ENCODE results near the gene FAM169A.
"Not testable (repeated sequence)": the region's sequence is repeated elsewhere in the genome, so short reads cannot be mapped to it uniquely, and the experiment has no call there.

Gene FAM169A

GRCh38 chr5:74833537-74834266, 32.5 kb downstream of the FAM169A start:
- no peak for DNase-seq
- in situ Hi-C loops (cut with HindIII; ENCODE audit: low pct_ligation_motif_present, low pct_unique_long_range_greater_than_20kb, low sequenced_read_pairs): no loop called here

- in situ Hi-C loops (cut with HindIII; ENCODE audit: low pct_ligation_motif_present, low pct_unique_long_range_greater_than_20kb, low sequenced_read_pairs): no loop called here
- no peak for DNase-seq
Observed at GRCh38 chr5:74829413-74829812, 36.8 kb downstream of the FAM169A start.

- in situ Hi-C loops (cut with HindIII; ENCODE audit: low pct_ligation_motif_present, low pct_unique_long_range_greater_than_20kb, low sequenced_read_pairs): no loop called here
- DNase-seq: no peak
Observed at GRCh38 chr5:74822288-74822687, 43.9 kb downstream of the FAM169A start.

- DNase-seq: no peak
- in situ Hi-C loops (cut with HindIII; ENCODE audit: low pct_ligation_motif_present, low pct_unique_long_range_greater_than_20kb, low sequenced_read_pairs): no loop called here
Observed at GRCh38 chr5:74816875-74817274, 49.3 kb downstream of the FAM169A start.

GRCh38 chr5:74810915-74811314, 55.3 kb downstream of the FAM169A start:
- DNase-seq: no peak
- in situ Hi-C loops (cut with HindIII; ENCODE audit: low pct_ligation_motif_present, low pct_unique_long_range_greater_than_20kb, low sequenced_read_pairs): no loop called here

GRCh38 chr5:74801941-74802340, 64.2 kb downstream of the FAM169A start:
- in situ Hi-C loops (cut with HindIII; ENCODE audit: low pct_ligation_motif_present, low pct_unique_long_range_greater_than_20kb, low sequenced_read_pairs): no loop called here
- no peak for DNase-seq

GRCh38 chr5:74801197-74801596, 65.0 kb downstream of the FAM169A start:
- no peak for DNase-seq
- in situ Hi-C loops (cut with HindIII; ENCODE audit: low pct_ligation_motif_present, low pct_unique_long_range_greater_than_20kb, low sequenced_read_pairs): no loop called here

- DNase-seq: peak; percentile 75
- in situ Hi-C loops (cut with HindIII; ENCODE audit: low pct_ligation_motif_present, low pct_unique_long_range_greater_than_20kb, low sequenced_read_pairs): no loop called here
Observed at GRCh38 chr5:74798977-74799911, 66.9 kb downstream of the FAM169A start.

GRCh38 chr5:74791669-74792068, 74.5 kb downstream of the FAM169A start:
- in situ Hi-C loops (cut with HindIII; ENCODE audit: low pct_ligation_motif_present, low pct_unique_long_range_greater_than_20kb, low sequenced_read_pairs): not testable (repeated sequence)

GRCh38 chr5:74787424-74787823, 78.8 kb downstream of the FAM169A start:
- in situ Hi-C loops (cut with HindIII; ENCODE audit: low pct_ligation_motif_present, low pct_unique_long_range_greater_than_20kb, low sequenced_read_pairs): no loop called here
- DNase-seq: no peak

More at GRCh38 chr5:74791669-74792068, 74.5 kb downstream of the FAM169A start:
- DNase-seq: not testable (repeated sequence)

- in situ Hi-C loops (cut with HindIII; ENCODE audit: low pct_ligation_motif_present, low pct_unique_long_range_greater_than_20kb, low sequenced_read_pairs): no loop called here
Observed at GRCh38 chr5:74786851-74787250, 79.3 kb downstream of the FAM169A start.

GRCh38 chr5:74778609-74779008, 87.6 kb downstream of the FAM169A start:
- in situ Hi-C loops (cut with HindIII; ENCODE audit: low pct_ligation_motif_present, low pct_unique_long_range_greater_than_20kb, low sequenced_read_pairs): no loop called here
- no peak for DNase-seq

More at GRCh38 chr5:74786851-74787250, 79.3 kb downstream of the FAM169A start:
- no peak for DNase-seq

GRCh38 chr5:74772359-74772758, 93.8 kb downstream of the FAM169A start:
- in situ Hi-C loops (cut with HindIII; ENCODE audit: low pct_ligation_motif_present, low pct_unique_long_range_greater_than_20kb, low sequenced_read_pairs): no loop called here
- DNase-seq: no peak

- peak; percentile 19 for DNase-seq
- in situ Hi-C loops (cut with HindIII; ENCODE audit: low pct_ligation_motif_present, low pct_unique_long_range_greater_than_20kb, low sequenced_read_pairs): no loop called here
Observed at GRCh38 chr5:74767579-74767913, 98.6 kb downstream of the FAM169A start.

- peak; percentile 94 for DNase-seq
- in situ Hi-C loops (cut with HindIII; ENCODE audit: low pct_ligation_motif_present, low pct_unique_long_range_greater_than_20kb, low sequenced_read_pairs): no loop called here
Observed at GRCh38 chr5:74766849-74767578, 99.2 kb downstream of the FAM169A start, which contains the start of the genes GFM2 and NSA2. Gene GFM2, minus strand, starts transcription at chr5:74767117. Its CDS starts 3,375 bp downstream, at chr5:74763742. Gene NSA2, plus strand, starts transcription at chr5:74767249. Its CDS starts 112 bp downstream, at chr5:74767361.

GRCh38 chr5:74766418-74766848, 99.8 kb downstream of the FAM169A start:
- DNase-seq: no peak
- in situ Hi-C loops (cut with HindIII; ENCODE audit: low pct_ligation_motif_present, low pct_unique_long_range_greater_than_20kb, low sequenced_read_pairs): no loop called here

GRCh38 chr5:74765929-74766328, 100.3 kb downstream of the FAM169A start:
- in situ Hi-C loops (cut with HindIII; ENCODE audit: low pct_ligation_motif_present, low pct_unique_long_range_greater_than_20kb, low sequenced_read_pairs): no loop called here
- no peak for DNase-seq

GRCh38 chr5:74765201-74765600, 101.0 kb downstream of the FAM169A start:
- no peak for DNase-seq
- in situ Hi-C loops (cut with HindIII; ENCODE audit: low pct_ligation_motif_present, low pct_unique_long_range_greater_than_20kb, low sequenced_read_pairs): no loop called here

- no peak for DNase-seq
- in situ Hi-C loops (cut with HindIII; ENCODE audit: low pct_ligation_motif_present, low pct_unique_long_range_greater_than_20kb, low sequenced_read_pairs): no loop called here
Observed at GRCh38 chr5:74763504-74763903, 102.7 kb downstream of the FAM169A start.
